ENCODE data around the gene USP3.

GRCh38 chr15:63556736-63557135 is 52.3 kb downstream of the USP3 start:
- TF ChIP-seq CTCF (IDR thresholded peaks at IDR 0.05): no peak
- TF ChIP-seq POLR2AphosphoS5 (IDR thresholded peaks at IDR 0.05; ENCODE audit: insufficient read depth in 1 of 2, low read depth in 1 of 2): no peak
